Chondrocyte (in vitro differentiated cells): Measurements from ENCODE around the gene ADAMTS16. TPM values are rescaled to one million over a fixed set of nuclear protein-coding genes. Genes with fewer than 3 reads are reported as not detected.
A peak's percentile ranks its signal among the peaks of the same experiment; 100 is the strongest.

ENCODE experiments used
- DNase-seq: peaks from one replicate; pipeline ENCODE4 v3.0.0; 2021; ENCODE audit warnings: mixed read lengths, low spot score
- H3K27ac Mint-ChIP-seq: one replicate; pipeline ENCODE4 v1.8.0; 2021; ENCODE audit warnings: mild to moderate bottlenecking, moderate library complexity, mixed read lengths; ENCODE audit not compliant: unreplicated experiment
- H3K27me3 Mint-ChIP-seq: 2 replicates; pipeline ENCODE4 v1.8.0; 2021; ENCODE audit warnings: low read depth, mixed read lengths
- H3K36me3 Mint-ChIP-seq: 2 replicates; pipeline ENCODE4 v1.8.0; 2021; ENCODE audit warnings: low read depth, mixed read lengths
- H3K4me1 Mint-ChIP-seq: 2 replicates; pipeline ENCODE4 v1.8.0; 2021; ENCODE audit warnings: low read depth, mild to moderate bottlenecking, mixed read lengths
- H3K4me3 Mint-ChIP-seq: one replicate; pipeline ENCODE4 v1.8.0; 2021; ENCODE audit warnings: mild to moderate bottlenecking, moderate library complexity, mixed read lengths; ENCODE audit not compliant: unreplicated experiment
- H3K9me3 Mint-ChIP-seq: 2 replicates; pipeline ENCODE4 v1.8.0; 2021; ENCODE audit warnings: low read depth, mixed read lengths
- CTCF ChIP-seq: fragments of 200-600 bp; sonication (generic); IDR thresholded peaks from 2 replicates; pipeline ENCODE4 v1.5.0; 2021; ENCODE audit warnings: antibody characterized with exemption, mild to moderate bottlenecking, moderate library complexity
- total RNA-seq: library from RNA; stranded (reverse); gene quantifications from 3 replicates; pipeline ENCODE4 v1.2.1, GENCODE V29; 2021

ADAMTS16 gene
- total RNA-seq, 1 donor from 2014 or later = 12.5 TPM

- peaks cover 1% of the 10 kb centered on the region for H3K36me3 Mint-ChIP-seq
- peak overlapping the region; percentile 83 for H3K27ac Mint-ChIP-seq
- no peaks in the 10 kb centered on the region for H3K27me3 Mint-ChIP-seq
- peak overlapping the region; percentile 38 for H3K4me3 Mint-ChIP-seq
- H3K4me1 Mint-ChIP-seq = peaks cover 50% of the 10 kb centered on the region
- TF ChIP-seq CTCF = no peak
- no peak for DNase-seq
- H3K9me3 Mint-ChIP-seq = peaks cover 3% of the 10 kb centered on the region
Measured at GRCh38 chr5:5326115-5326758, 186.1 kb downstream of the ADAMTS16 start.

DNA sequence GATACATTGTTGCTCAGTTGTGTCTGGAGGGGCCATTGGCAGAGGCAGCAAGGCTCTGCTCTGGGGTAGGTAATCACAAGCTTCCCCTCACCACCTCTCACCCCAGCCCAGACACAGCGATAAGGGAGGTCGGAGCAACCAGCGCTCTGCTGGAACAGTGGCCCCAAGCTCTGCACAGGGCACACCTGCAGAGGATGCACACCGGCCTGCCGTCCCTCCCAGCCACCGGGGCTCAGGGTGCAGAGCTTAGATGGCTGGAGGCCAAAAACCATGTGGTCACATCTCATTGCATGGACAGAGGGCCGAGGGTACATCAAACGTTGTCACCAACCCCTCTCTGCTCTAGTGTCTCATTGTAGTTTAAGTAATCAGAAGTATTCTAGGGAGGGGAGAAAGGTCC is 187.0 kb downstream of the ADAMTS16 start:
- peaks cover 1% of the 10 kb centered on the region for H3K9me3 Mint-ChIP-seq
- H3K27ac Mint-ChIP-seq = peak overlapping the region; percentile 83
- peaks cover 59% of the 10 kb centered on the region for H3K4me1 Mint-ChIP-seq

GRCh38 chr5:5330728-5331452 is 190.8 kb downstream of the ADAMTS16 start:
- no peak for DNase-seq
- Mint-ChIP-seq H3K27ac (no peak overlapping the region), H3K4me1 (peaks cover 70% of the 10 kb centered on the region), H3K36me3 (peaks cover 1% of the 10 kb centered on the region), H3K4me3 (no peak overlapping the region), H3K27me3 (no peaks in the 10 kb centered on the region), H3K9me3 (no peaks in the 10 kb centered on the region)
- TF ChIP-seq CTCF = no peak

More for the DNA sequence above, 187.0 kb downstream of the ADAMTS16 start:
- no peaks in the 10 kb centered on the region for H3K27me3 Mint-ChIP-seq
- peaks cover 1% of the 10 kb centered on the region for H3K36me3 Mint-ChIP-seq
- TF ChIP-seq CTCF = no peak
- no peak for DNase-seq
- no peak overlapping the region for H3K4me3 Mint-ChIP-seq

- Mint-ChIP-seq H3K4me1 (peaks cover 70% of the 10 kb centered on the region), H3K27me3 (no peaks in the 10 kb centered on the region), H3K4me3 (no peak overlapping the region), H3K27ac (peak overlapping the region; percentile 14), H3K9me3 (no peaks in the 10 kb centered on the region), H3K36me3 (peaks cover 1% of the 10 kb centered on the region)
- TF ChIP-seq CTCF = no peak
- DNase-seq = no peak
Measured at GRCh38 chr5:5331848-5332247, 191.7 kb downstream of the ADAMTS16 start.

DNA sequence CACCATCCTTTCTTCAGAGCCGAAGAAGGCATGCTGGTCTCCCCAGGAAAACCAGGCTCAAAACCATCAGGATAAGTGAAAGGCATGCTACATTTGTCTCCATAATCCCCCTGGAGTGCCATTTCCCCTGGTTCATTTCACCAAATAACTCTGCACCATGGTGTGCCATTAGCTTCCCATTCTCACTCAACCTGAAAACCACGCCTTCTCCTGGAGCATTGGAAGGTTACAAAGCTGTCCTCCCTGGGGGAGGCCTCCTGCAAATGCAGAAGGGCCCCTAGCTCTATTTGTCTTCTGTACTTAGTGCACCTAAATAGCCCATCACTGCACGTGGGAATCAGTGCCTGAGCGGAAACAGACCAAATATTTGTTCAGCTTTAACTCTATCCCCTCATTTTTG is 192.2 kb downstream of the ADAMTS16 start:
- no peak for TF ChIP-seq CTCF
- H3K9me3 Mint-ChIP-seq = no peaks in the 10 kb centered on the region
- peaks cover 69% of the 10 kb centered on the region for H3K4me1 Mint-ChIP-seq
- DNase-seq = no peak
- H3K36me3 Mint-ChIP-seq = peaks cover 1% of the 10 kb centered on the region
- no peaks in the 10 kb centered on the region for H3K27me3 Mint-ChIP-seq
- no peak overlapping the region for H3K27ac Mint-ChIP-seq
- no peak overlapping the region for H3K4me3 Mint-ChIP-seq
